ENCODE measurements around the gene OTOG.
A peak's percentile ranks its signal among the peaks of the same experiment; 100 is the strongest.

OTOG gene

DNA sequence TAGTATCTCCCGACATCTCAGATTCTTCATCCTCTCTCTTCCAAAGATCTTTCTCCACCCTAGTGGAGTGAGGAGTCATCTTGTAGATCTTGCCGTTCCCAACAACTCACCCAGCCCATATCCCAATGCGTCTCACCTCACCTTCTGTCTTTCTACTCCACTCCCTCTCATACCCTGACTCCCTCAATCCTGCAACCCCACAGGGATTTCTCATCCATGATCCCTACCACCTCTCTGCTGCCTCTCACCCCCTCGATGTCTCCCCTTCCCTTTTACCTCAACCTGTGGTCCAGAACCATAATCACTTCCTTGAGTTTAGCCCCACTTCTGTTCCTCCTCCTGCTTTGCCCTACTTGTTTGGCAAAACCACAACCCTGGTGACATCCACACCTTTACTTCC, 41.7 kb downstream of the OTOG start:
- DNase-seq (ENCODE audit: low spot score) = no peak

DNA sequence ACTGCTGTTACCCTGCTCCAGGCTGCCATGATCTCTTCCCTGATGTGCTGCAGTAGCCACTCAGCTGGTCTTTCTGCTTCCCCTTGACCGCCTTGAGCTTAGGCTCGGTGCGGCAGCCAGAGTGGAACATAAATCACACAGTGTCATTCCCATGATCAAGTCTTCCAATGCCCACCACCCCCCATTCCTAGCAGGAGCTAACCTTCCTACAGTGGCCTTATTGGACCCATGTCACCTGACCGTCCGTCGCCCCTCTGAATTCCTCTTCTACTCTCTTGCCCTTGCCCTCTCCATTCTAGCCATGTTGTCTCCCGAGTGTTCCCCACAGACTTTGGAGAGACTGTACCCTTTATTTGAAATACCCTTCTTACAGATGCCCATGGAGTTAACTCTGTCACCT, 43.4 kb downstream of the OTOG start:
- DNase-seq (ENCODE audit: low spot score) = no peak

DNA sequence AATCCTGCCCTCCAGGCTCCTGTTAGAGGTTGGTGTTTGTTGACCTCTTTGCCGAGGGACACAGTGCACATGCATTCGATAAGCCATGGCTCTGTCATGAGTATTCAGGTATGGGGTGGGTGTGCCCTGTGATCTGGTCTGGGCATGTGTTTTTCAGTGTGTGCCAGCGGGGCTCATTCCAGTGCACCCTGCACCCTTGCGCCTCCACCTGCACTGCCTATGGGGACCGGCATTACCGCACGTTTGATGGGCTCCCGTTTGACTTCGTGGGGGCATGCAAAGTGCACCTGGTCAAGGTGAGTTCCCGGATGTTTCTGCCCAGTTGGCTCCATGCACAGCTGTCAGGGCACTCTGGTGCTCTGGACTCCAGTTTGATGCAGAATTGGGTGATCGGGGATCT, 44.2 kb downstream of the OTOG start:
- DNase-seq (ENCODE audit: low spot score) = no peak

DNA sequence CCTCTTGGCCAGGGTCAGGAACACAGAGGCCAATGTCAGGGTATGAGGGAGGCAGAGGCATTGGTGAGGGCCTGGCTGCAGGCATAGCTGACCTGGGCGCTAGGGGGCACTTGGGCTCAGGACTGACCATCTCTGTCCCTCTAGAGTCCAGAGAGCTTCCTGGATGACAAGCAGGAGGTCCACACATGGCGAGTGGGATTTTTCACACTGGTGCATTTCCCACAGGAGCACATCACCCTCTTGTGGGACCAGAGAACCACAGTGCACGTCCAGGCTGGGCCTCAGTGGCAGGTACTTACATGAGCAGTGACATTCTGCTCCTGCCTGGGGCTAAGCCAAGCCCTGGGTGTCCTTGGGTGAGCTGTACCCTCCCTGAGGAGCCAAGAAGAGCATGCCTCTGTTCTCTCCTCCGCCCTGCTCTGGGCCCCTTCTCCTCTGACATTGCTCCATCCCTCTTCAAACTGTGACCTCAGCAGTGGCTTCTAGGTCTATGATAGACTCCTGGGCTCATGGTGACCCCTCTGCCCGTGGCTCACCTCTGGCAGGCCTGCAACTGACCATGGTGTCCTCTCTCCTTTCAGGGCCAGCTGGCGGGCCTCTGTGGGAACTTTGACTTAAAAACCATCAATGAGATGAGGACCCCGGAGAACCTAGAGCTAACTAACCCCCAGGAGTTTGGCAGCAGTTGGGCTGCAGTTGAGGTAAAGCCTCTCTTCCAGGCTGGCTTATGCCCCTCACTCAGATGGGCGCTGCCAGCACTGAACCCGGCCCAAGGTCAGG, 46.6 kb downstream of the OTOG start:
- DNase-seq (ENCODE audit: low spot score) = no peak

DNA sequence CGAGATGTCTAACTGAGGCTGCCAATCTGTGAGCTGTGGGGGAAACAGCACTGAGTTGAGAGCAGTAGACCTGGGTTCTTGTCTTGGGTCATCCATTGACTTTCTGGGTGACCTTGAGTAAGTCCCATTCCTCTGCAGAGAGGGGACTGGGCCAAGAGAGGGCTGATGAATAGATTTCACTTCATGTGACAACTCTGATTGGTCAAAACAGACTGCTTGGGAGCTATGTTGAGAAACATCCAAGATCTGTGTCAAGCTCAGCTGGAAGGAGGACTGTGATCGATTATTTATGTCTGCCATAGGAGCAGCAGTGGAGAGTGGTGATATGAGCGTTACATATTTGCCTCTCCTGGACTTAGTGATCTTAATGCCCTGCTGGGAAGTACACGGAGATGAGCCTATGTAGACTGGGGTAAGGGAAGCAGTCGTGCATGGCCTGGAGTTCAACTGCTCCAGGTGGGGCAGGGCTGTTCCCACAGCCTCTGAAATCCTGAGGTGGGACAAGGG, 47.7 kb downstream of the OTOG start:
- DNase-seq (ENCODE audit: low spot score) = no peak

DNA sequence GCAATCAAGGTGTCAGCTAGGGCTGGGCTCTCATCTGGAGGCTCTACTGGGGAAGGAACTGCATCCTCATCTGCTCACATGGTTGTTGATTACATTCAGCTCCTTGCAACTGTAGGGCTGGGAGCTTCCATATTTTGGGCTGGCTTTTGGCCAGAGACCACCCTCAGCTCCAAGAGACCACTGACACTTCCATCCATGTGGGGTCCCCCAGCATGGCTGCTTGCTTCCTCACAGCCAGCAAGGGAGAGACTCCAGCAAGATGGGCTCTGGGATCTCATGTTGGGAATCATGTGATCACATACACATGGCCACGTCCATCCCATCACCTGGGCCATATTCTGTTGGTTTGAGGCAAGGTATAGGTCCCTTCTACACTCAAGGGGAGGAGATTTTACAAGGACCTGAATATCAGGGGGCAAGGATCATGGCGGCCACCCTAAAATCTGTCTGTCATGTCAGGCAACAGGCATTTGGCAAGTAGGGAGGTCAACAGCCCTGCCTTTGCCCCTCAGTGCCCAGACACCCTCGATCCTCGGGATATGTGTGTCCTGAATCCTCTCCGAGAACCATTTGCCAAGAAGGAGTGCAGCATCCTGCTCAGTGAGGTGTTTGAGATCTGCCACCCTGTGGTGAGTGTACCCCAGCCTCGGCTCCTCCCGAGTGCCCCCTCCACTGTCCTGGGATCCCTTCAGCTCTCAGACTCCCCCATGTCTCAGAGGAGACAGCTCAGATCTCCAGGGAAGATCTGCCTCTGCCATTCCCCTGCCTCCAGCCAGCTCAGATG, 48.7 kb downstream of the OTOG start:
- DNase-seq (ENCODE audit: low spot score) = no peak

DNA sequence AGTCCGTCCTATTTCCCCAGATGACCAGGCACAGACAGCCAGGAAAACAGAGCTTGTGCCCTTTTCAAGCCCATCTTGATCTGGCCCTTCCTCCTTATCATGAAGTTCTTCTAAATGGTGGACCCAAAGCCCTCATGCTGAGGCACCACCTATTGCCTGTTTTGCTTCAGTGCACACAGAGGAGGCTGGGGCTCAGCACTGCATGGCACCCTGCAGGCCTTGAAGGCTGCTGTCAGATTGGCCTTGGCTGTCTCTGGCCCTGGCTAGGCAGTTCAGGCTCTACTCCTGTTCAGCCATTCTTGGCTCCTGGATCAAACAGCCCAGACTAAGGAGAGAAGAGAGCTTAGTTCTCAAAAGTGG, 49.2 kb downstream of the OTOG start:
- DNase-seq (ENCODE audit: low spot score) = no peak

DNA sequence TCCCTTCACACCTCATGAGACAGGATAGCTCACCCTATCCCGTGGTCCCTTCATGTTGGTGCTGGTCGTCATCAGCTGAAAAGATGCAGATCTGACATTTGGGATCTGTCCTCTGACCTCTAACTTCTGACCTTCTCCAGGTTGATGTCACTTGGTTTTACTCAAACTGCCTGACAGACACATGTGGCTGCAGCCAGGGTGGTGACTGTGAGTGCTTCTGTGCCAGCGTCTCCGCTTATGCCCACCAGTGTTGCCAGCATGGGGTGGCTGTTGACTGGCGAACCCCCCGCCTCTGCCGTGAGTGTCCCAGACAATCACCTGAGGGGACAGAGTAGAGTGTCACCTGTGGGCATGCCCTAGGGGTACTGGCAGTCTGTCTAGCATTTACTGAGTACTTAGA, 49.7 kb downstream of the OTOG start:
- DNase-seq (ENCODE audit: low spot score) = no peak

DNA sequence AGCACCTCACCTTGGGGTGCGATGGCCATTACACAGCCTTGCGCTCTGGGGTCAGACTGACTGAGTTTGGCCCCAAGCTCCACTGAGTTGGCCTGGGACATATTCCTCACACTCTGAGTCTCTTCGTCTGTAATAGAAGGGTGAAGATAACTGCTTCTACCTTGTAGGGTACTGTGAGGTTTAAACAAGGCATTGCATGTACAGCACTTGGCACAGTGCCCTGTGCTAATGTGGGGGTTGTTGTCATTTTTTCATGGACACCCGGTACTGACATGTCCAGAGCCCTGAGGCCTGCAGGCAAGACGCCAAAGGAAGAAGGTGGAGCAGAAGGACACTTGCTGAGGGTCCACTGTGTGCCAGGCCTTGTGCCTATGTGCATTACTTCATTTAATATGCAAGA, 50.7 kb downstream of the OTOG start:
- no peak for DNase-seq (ENCODE audit: low spot score)

DNA sequence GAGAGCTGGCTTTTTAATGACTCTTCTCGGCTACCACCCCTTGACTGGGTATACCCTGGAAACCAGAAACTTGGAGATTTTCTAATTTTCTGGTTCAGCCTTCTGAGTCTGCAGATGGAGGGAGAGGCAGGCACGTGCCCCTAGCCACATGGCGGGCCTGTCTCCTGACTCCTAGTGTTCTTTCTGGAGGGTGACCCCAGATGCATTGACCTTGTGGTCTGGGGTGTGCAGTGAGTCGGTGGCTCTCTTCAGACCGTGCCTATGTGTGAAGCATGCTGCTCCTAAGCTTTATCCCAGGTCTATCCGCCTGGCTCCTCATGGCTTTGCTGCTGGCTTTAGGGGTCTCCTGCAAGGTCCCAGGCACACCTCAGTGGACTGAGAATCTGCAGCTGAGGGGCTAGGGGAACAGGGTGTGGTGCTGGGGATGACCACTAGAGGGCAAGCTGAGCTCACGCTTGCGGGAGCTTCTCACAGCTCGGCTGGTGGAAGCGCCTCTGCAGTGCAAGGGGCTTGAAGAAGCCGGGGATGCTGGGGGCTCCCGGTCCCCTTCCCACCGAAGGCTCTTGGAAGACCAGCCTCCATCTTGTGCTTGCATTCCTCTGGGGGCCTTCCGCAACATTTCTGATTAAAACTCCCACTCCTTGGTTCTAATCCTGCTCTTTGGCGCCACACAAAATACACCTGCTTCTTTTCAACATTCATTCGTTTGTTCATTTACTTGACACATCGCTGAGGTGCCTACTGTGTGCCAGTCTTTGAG, 51.8 kb downstream of the OTOG start:
- peak; percentile 55 for DNase-seq (ENCODE audit: low spot score)

DNA sequence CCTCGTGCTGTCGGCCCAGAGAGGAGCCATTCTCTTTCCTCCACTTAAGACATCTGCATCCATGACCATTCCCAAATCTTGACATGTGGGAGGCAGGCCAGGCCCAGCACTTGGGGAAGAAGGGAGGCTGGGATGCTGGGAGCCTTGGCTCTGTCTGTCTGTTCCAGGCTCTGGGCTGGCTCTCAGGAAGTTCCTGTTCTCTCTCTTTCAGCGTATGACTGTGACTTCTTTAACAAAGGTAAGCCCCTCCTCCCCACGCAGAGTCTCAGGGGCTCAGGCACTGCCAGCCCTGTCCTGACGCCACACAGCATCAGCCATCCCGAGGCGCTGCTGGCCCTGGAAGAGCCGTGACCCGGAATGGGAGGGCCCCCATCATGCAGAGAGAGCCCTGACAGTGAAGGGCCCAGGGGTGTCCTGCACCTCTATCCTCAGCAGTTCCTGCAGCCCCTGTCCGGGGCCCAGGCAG, 52.4 kb downstream of the OTOG start:
- no peak for DNase-seq (ENCODE audit: low spot score)

DNA sequence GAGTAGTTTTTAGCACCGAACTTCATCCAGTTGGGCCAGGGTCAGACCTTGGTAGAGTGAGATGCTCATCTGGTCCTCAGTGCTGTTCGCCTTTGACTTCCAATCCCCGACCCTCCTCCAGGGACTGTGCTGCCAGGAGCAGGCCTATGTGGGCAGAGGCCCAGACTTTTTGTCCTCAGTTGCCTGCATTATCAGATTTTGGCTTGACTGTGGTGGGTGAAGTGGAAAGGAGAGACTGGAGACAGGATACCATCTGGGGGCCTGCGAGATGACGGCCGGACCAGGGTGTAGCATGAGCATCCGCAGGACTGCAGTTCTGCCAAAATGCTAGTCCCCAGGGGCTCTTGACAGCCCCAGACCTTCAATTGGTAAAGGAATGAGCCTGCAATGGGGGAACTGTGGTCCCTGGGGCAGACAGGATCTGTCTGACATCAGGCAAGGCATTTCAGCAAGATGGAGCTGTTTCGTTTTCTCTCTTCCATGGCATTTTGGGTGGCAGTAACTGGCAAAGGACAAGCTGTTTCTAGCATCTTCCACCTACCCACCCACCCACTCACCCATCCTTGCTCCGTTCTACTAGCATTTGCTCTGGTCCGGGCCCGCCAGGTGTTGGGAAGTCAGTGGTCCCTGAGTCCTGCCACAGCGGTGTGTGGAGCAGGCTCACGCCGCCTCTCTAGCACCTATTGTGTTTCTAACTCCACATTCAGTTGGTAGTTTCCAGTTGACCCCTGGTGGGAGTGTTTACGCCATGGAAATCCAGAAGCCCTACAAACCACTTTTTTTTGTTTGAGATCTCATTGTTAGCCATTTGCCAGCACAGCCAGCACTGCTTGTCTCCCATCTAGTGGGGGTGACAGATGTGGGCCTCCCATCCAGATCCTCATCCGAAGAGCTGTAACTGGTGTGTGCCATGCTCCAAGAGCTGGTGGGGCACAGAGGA, 53.5 kb downstream of the OTOG start:
- DNase-seq (ENCODE audit: low spot score) = no peak

DNA sequence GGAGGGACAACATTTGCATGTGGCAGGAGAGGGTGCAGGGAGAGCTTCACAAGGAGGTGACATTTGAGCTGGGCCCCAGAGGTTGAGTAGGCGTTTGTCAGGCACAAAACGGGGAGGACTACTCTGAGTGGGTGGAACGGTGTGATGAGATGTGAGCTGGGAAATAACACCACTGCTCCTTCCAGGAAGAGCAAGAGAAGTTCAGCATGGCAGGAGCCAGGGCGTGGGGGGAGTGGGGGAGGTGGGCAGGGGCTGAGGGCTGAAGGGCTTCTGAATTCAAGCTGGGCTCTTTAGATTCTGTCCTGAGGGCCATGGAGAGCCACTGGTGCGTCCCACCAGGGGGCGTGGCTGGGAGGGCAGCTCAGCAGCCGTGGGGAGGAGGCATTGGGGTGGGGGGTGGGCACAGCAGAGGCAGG, 54.2 kb downstream of the OTOG start:
- DNase-seq (ENCODE audit: low spot score) = no peak

DNA sequence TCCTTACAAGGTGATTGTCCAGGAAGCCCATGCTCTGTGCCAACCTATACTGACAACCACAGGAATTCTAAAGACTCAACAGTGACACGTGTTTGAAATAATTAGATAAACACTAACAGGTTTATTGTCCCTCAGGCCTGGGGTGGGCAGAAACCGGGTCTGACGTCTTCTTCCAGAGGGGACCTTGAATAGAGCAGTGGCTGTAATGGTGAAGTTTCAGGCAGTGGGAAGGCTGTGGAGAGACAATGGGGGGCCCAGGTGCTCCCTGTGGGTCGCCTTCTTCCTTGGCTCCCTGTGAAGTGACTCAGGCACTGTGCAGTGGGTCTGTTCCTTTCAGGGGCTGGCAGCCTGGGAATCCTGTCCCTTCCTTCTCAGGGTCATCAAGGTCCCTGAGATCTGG, 54.6 kb downstream of the OTOG start:
- DNase-seq (ENCODE audit: low spot score) = no peak

DNA sequence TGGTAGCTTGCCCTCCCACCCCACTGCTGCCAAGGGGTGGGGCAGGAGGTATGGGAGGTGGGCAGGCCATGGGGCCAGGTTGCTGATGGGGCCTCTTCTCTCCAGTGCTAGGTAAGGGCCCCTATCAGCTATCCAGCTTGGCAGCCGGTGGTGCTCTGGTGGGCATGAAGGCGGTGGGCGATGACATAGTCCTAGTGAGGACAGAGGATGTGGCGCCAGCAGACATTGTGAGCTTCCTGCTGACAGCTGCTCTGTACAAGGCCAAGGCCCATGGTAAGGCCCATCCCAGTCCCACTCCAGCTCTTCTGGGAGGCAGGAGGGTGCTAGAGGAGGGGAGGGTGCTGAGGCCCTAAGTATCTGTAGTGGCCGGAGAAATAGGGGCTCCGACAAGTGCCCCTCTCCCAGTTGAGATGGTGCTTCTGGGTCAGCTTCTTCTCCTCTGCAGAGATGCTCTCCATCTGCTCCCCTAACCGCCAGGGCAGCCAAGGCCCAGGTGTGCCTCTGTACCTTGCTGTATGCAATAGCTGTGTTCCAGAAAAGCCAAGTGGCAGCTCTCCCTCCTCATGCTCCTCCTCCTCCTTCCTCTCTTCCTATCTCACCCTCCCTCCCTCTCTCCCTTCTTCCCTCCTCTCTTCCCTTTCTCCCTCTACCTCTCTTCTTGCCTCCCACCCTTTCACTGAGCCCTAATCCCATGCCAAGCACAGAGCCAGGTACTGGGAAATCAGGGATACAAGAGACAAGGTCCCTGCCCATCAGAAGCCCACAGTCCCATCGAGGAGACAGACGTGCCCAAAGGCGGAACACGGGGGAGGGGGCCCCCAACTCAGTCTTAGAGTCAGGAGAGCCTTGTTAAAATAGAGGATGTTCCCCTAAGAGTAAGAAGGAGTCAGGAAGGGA, 55.3 kb downstream of the OTOG start:
- DNase-seq (ENCODE audit: low spot score) = no peak

DNA sequence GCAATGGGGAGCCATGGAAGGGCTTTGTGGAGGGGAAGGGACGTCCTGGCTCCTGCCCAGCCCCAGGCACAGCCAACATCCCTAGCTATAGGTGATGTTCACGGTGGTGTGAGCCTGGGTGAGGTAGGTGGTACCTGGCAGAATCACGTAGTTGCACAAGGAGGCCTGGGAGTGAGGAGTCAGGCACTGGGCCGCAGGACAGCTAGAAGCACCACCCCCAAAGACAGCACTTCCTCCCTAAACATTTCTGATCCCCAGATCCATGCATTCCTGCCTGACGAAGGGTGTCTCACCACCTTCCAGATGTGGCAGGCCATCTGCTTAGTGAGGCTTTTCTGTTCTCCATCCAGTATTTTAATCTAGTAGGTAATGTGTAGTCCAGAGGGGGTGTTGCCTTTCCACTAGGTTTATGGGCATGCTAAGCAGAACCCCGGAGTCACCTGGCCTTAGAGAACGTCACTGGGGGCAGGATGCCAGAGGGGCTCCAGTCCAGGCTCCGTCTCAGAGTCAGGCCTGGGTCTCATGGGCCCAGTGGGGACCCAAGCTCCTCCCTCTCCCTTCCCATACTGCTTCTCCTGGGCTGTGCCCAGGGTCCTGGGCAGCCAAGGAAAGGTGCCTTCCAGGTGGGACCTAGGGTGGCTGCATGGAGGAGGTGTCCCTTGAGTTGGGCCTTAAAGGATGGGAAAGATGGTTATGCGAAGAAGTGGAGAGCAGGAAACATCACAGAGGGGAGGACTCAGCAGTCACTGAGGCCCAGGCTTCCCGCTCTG, 56.2 kb downstream of the OTOG start:
- DNase-seq (ENCODE audit: low spot score) = no peak

DNA sequence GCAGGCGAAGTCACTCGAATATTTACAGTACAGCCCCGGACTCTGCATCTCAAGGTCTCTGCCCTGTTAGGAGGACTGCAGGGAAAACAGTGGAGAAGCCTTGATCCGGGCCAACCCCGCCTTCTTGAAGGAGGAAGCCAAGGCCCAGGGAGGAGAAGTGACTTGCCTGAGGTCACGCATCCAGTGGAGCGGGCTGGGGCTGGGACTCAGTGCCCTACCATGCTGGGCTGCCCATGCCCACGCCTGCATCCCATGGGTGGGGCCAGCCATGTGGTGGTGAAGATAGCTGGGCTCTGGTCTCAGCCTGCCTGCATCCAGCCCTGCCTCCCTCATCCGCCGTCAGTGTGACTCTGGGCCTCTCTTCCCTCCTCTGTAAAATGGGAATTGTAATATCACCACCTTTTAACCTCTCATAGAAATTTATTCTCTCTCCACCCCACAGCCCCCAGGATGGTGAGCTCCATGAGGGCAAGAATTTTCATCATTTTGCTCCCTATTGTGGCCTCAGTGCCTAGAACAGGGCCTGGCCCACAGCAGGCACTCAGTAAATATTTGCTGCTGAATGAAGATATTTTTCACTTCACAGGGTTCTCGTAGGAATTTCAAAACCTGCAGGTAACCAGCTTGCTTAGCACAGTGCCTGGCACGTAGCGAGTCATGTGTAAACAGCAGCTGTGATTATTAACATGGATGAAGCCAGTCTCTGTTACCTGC, 57.3 kb downstream of the OTOG start:
- no peak for DNase-seq (ENCODE audit: low spot score)

DNA sequence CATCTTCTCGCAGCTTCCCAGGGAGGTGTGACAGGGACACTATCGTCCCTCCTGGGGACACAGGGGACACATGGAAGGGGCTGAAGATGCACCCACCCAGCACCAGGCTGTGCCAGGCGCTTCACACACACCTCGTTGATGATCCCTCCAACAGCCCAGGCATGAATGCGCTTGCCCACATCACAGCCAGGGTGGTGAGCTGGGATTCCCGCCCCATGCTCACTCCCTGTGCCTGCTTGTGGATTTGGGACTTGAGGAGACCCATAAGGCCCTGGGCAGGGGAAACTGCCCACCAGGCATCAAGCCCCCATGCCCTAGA, 57.8 kb downstream of the OTOG start:
- no peak for DNase-seq (ENCODE audit: low spot score)

DNA sequence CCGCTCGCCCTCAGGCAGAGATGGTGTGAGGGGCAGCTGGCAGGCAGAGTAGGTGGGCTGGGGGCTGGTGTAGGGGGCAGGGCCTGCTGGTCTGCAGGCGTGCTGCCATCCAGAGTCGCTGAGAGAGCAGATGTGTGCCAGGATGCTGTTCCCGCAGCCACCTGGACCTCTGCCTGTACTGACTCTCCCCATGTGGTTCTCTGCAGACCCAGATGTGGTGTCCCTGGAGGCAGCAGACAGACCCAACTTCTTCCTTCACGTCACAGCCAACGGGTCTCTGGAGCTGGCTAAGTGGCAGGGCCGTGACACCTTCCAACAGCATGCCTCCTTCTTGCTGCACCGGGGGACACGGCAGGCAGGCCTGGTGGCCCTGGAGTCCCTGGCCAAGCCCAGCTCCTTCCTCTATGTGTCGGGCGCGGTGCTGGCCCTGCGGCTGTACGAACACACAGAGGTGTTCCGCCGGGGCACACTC, 58.6 kb downstream of the OTOG start:
- no peak for DNase-seq (ENCODE audit: low spot score)
